NCI-H1417 treated with DMSO at 0.1 percent for 48 hours (cell line): ENCODE results near the gene PLPPR3.
A peak's percentile ranks its signal among the peaks of the same experiment; 100 is the strongest.

Source experiments
- DNase-seq: peaks from one replicate; lab custom pipeline; 2025; lab: John Stamatoyannopoulos, UW

The PLPPR3 gene, protein sequence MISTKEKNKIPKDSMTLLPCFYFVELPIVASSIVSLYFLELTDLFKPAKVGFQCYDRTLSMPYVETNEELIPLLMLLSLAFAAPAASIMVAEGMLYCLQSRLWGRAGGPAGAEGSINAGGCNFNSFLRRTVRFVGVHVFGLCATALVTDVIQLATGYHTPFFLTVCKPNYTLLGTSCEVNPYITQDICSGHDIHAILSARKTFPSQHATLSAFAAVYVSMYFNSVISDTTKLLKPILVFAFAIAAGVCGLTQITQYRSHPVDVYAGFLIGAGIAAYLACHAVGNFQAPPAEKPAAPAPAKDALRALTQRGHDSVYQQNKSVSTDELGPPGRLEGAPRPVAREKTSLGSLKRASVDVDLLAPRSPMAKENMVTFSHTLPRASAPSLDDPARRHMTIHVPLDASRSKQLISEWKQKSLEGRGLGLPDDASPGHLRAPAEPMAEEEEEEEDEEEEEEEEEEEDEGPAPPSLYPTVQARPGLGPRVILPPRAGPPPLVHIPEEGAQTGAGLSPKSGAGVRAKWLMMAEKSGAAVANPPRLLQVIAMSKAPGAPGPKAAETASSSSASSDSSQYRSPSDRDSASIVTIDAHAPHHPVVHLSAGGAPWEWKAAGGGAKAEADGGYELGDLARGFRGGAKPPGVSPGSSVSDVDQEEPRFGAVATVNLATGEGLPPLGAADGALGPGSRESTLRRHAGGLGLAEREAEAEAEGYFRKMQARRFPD

DNA sequence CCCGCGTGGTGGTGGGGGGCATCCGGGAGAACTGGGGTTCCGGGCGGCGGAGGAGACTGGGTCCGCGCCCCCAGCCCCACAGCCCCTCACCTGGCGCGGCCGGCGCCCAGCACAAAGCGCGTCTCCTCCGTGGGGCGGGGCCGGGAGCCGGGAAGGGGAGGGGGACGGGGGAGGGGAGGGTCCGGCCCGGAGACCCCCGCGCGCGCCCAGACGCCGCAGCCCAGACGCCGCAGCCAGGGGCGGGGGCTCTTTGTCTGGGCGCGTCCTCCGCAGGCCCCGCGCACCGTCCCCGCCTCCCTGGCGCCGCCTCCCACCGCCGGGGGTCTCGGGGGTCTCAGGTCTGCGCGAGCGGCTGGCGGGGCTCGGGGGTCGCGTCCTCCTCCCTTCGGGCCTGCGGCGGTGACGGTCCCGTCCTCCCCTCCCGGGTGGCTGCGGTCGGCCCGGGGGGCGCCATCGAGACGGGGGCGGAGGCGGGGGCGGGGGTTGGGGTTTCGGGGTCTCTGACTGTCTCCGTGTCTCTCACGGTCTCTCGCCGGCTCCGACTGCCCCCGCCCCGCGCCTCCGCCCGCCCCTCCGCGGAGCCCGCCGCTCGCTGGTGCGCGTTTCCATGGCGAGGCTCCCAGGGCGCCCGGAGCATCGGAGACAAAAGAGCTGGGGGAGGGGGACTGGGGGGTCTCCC, at the start of gene PLPPR3:
TSS of gene PLPPR3 (minus strand) at position 131 of the 679 bp plus-strand sequence. CDS start 396 bp downstream, outside the sequence.
- DNase-seq: no peak

DNA sequence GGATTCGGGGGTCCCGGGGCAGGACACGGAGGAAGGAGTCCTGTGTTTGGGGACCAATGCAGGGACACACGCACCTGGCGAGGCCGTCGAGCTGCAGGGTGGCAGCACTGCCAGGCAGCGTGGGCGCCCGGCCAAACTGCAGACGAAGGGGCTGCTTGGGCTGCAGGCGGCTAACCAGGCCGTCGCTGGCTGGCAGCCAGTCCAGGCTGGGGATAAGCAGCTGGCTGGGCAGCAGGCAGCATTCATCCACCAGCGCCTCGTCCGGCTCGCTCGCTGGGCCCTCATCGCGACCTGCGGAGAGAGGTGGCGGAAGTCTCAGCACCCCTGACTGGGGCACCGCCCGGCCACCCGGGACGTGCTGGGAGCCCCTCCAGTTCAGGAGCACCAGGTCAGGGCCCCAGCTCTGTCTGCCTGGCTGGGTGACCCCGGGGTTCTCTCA, 49.2 kb upstream of the PLPPR3 start:
- no peak for DNase-seq

GRCh38 chr19:870314-870713, 48.6 kb upstream of the PLPPR3 start:
- no peak for DNase-seq

DNA sequence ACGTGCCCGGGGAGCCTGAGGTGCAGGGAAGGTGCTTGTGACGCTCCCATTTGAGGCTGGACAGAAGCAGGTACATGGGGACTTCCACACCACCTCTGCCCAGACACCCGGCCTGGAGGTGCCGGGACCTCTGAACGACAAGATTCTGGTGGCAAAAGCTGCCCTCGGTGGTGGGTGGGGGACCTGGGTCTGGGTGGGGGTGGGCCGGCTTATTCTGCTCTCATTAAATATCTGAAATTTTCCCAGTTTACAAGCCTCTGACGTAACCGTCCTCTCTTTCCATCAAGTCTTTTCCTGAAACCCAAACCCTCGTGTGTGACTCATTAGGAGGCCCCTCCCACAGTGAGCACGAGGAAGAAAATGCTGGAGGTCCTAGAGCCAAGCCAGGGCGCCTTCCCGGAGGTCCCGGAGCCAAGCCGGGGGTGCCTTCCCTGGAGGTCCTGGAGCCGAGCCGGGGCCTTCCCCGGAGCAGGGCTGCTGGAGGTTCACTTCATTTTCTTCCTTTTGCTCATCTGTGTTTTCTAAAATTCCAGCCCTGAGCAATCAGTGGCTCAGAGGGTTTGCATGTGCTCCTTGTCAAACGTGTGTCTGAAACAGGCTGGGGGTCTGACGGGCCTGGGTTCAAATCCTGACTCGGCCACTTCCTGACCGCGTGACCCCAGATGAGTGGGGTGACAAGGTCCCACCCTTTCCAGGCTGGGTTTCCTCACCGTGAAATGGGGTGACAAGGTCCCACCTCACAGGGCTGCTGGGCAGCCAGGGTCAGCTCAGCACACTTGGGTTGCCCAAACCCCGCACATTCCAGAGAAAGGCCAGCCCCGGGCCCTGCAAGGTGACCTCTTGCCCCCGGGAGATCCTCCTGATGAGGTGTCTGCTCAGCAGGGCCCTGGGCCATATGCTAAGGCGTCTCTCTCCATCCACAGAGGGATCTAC, 47.8 kb upstream of the PLPPR3 start:
- no peak for DNase-seq

DNA sequence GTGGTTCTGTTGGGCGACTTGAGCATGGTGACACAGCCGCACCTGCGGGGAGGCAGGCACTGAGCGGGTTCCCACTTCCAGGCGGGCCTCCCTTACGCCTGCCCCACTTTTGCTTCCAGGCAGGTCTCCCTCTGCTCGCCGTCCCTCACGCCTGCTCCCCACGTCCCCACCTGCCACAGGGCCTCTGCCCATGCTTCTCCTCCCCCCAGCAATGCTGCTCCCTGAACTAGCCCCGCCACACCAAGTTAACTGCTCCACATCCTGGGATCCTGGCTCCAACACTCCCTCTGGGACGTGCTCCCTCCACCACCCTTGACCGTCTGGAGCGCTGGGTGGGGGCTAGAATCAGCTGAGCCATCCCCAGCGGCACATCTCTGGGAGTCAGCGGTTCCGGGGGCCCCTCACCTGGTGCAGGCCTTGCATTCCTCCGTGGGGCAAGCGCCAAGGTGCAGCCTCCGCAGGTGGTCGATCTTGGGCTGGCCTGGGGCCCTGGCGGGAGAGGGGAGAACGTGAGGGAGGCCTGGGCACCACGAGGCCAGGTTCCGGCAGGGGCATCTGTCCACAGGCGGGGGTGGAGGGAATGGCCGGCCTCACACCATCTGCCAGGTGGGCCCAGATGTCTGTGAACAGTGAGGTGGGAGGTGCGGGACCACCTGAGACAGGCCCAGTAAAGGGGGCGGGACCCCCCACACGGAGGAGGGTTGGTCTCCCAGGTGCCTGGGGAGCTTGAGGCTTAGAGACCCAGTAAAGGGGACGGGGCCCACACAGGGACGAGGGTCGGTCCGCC, 46.9 kb upstream of the PLPPR3 start:
- DNase-seq: no peak

DNA sequence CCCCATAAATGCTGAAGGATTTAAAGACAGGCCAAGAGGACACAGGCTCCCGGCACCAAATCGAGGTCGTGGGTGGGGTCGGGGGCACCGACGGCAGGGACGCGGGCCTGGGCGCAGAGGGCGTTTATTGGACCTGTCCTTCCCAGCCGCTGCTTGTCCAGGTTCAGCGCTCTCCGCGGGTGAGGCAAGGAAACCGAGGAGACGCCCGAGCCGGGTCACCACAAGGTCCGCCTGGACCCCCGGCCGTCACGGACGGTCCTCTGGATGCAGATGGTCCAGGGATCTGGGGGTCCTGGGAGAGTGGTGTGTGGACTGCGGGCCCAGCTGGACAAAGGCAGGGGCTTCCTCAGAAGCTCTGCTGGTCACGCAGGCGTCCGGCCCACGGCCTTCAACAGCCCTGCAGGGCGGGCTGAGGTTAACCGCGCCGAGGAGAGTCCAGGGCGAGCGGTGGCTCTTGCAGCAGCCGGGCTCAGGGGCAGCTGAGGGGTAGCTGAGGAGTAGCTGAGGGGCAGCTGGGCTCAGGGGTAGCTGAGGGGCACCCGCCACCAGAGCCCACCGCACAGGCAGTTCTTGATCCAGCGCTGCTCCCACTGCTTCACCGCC, 46.2 kb upstream of the PLPPR3 start:
- no peak for DNase-seq

DNA sequence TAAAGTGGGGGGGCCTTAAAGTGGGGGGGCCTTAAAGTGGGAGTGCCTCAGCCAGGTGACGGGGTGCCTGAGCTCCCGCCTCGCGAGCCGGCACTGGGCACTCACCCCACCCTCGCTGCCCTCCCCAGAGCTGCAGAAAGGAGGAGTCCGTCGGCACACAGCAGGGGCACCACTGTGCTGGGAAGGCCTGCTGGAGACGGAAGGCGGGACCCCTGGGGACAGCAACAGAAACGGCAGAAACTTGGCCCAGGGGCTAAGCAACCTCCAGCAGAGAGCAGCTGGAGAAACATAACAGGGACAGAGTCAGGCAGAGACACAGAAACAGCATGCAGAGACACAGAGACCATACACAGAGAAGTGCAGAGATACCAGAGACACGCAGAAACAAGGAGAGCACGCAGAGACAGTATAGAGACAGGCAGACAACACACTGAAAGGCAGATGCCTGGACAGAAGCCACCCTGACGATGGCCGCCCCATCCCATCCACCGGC, 45.6 kb upstream of the PLPPR3 start:
- DNase-seq: no peak

GRCh38 chr19:866769-867300, 45.1 kb upstream of the PLPPR3 start:
- DNase-seq: no peak

- no peak for DNase-seq
These were observed 41.5 kb upstream of the PLPPR3 start for GRCh38 chr19:863315-863620.

- DNase-seq: no peak
These were observed 41.0 kb upstream of the PLPPR3 start for GRCh38 chr19:862581-863314.

DNA sequence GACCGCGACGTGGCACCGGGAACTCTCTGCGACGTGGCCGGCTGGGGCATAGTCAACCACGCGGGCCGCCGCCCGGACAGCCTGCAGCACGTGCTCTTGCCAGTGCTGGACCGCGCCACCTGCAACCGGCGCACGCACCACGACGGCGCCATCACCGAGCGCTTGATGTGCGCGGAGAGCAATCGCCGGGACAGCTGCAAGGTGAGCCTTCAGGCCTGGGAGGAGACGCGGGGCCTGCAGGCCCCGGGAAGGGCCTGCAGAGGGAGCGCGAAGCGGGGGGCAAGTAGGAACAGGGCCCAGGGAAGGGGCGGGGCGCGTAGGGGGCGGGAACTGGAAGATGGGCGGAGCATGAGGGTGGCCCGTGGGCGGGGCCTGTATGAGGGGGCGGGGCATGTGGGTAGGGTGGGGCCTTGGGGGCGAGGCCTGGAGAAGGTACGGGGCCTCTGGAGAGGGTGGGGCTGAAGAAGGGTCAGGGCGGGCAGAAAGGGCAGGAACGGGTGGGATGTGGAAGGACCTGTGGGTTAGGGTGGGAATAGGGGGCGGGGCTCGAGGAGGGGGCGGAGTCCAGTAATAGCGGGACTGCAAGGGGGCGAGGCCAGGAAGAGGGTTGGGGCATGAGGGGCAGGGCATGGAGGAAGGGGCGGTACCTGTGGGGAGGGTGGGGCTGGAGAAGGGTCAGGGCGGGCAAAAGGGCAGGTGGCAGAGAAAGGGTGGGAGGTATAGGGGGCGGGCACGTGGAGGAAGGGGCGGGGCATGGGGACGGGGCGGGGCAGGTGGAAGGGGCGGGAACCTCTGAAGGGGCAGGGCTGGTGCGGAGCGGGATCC, 40.2 kb upstream of the PLPPR3 start:
- peak; percentile 17 for DNase-seq

DNA sequence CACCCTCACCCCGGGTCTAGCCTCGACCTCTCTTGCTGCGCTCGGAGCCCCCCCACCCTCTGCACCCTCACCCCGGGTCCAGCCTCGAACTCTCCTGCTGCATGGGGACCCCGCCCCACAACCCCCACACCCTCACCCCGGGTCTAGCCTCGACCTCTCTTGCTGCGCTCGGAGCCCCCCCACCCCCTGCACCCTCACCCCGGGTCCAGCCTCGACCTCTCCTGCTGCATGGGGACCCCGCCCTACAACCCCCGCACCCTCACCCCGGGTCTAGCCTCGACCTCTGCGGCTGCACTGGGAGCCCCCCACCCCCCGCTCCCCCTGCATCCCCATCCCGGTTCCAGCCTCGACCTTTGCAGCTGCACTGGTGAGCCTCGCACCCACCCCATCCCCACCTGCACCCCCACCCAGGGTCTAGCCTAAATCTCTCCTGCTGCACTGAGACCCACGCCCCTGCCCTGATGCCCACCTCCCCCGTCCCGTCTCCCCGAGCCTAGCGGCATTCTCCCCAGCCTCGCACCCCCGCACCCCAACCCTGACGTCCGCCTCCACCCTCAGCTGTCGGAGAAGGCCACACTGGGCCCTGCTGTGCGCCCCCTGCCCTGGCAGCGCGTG, 39.5 kb upstream of the PLPPR3 start:
- no peak for DNase-seq

GRCh38 chr19:858868-859843, 37.4 kb upstream of the PLPPR3 start, which contains the start of gene CFD:
CFD (plus strand) TSS chr19:859664; CDS start chr19:859690, 26 bp downstream.
- no peak for DNase-seq

GRCh38 chr19:858284-858683, 36.5 kb upstream of the PLPPR3 start:
- DNase-seq: no peak

DNA sequence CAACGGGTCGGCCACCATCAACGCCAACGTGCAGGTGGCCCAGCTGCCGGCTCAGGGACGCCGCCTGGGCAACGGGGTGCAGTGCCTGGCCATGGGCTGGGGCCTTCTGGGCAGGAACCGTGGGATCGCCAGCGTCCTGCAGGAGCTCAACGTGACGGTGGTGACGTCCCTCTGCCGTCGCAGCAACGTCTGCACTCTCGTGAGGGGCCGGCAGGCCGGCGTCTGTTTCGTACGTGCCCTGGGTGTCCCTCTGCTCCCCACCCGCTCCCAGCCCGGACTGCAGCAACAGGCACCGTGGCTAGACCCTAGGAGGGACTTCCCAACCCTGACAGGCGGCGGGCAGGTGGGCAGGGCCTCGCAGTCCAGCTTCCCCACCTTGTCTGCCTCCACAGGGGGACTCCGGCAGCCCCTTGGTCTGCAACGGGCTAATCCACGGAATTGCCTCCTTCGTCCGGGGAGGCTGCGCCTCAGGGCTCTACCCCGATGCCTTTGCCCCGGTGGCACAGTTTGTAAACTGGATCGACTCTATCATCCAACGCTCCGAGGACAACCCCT, 33.9 kb upstream of the PLPPR3 start:
- DNase-seq: no peak

GRCh38 chr19:855142-855541, 33.4 kb upstream of the PLPPR3 start:
- DNase-seq: no peak
